ENCODE measurements around the gene GID4.

DNA sequence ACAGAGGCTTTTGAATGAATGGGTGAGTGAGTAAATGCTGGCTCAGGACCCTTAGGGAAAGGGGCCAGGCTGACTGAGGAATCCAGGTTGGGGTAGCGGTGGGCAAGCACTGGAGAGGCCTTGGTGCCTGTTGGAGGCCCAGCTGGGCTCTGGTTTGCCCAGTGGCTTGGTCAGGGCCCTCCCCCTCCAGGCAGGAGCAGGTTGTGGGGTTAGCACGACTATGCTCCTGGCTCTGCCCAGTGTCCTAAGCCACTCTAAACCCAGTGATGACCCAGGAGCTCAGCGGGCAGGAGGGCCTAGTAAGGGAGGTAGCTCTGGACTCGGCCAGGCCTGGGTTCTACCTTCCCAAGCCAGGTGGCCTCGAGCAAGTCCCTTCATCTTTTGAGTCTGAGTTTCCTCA is 76.9 kb downstream of the GID4 start:
- TF ChIP-seq, protein P1, sequence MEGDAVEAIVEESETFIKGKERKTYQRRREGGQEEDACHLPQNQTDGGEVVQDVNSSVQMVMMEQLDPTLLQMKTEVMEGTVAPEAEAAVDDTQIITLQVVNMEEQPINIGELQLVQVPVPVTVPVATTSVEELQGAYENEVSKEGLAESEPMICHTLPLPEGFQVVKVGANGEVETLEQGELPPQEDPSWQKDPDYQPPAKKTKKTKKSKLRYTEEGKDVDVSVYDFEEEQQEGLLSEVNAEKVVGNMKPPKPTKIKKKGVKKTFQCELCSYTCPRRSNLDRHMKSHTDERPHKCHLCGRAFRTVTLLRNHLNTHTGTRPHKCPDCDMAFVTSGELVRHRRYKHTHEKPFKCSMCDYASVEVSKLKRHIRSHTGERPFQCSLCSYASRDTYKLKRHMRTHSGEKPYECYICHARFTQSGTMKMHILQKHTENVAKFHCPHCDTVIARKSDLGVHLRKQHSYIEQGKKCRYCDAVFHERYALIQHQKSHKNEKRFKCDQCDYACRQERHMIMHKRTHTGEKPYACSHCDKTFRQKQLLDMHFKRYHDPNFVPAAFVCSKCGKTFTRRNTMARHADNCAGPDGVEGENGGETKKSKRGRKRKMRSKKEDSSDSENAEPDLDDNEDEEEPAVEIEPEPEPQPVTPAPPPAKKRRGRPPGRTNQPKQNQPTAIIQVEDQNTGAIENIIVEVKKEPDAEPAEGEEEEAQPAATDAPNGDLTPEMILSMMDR (IDR thresholded peaks at IDR 0.05 in 4 of 5, conservative IDR thresholded peaks at IDR 0.05 in 1 of 5): no peak
- no peak for TF ChIP-seq POLR2A (IDR thresholded peaks at IDR 0.05)
